Measurements from ENCODE around the gene CAPN7.

The CAPN7 gene

DNA sequence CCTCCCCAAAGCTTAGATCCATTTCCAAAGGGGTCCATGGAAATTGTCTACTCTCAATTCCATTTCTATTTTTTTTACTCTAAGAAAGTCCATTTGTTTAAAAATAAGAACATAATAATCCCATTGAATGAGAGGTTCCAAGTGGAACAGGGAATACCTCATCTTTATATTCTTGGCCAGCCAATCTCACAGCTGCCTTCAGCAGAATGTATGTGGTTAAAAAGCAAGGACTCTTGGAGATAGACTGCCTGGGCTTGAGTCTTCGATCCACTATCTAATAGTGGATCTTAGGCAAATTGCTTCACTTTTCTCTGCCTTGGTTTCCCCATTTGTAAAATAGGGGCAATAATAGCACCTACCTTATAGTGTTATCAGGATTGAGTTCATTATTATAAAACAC is 24.5 kb upstream of the CAPN7 start:
- no peak for TF ChIP-seq TEAD4 (IDR thresholded peaks at IDR 0.05)
- TF ChIP-seq FOXM1 (IDR thresholded peaks at IDR 0.05; ENCODE audit: borderline replicate concordance, low read depth), result no peak
- no peak for TF ChIP-seq NFIC (IDR thresholded peaks at IDR 0.05)
- no peak for TF ChIP-seq RAD21 (IDR thresholded peaks at IDR 0.05; ENCODE audit: low read depth)
- TF ChIP-seq EGR1 (IDR thresholded peaks at IDR 0.05), result no peak
- no peak for TF ChIP-seq TCF12 (IDR thresholded peaks at IDR 0.05; ENCODE audit: low read depth)
- no peak for TF ChIP-seq CEBPB (IDR thresholded peaks at IDR 0.05)
- TF ChIP-seq, protein P1, sequence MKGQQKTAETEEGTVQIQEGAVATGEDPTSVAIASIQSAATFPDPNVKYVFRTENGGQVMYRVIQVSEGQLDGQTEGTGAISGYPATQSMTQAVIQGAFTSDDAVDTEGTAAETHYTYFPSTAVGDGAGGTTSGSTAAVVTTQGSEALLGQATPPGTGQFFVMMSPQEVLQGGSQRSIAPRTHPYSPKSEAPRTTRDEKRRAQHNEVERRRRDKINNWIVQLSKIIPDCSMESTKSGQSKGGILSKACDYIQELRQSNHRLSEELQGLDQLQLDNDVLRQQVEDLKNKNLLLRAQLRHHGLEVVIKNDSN (IDR thresholded peaks at IDR 0.05), result no peak
- TF ChIP-seq EP300 (IDR thresholded peaks at IDR 0.05; ENCODE audit: borderline replicate concordance), result no peak
- TF ChIP-seq REST (IDR thresholded peaks at IDR 0.05; ENCODE audit: low read depth), result no peak

GRCh38 chr3:15181963-15182362 is 24.1 kb upstream of the CAPN7 start:
- TF ChIP-seq REST (IDR thresholded peaks at IDR 0.05; ENCODE audit: low read depth) (no peak), YY1 (IDR thresholded peaks at IDR 0.05; ENCODE audit: low read depth) (no peak), EGR1 (IDR thresholded peaks at IDR 0.05) (no peak), NFIC (IDR thresholded peaks at IDR 0.05) (no peak), CEBPB (IDR thresholded peaks at IDR 0.05) (no peak), TAF1 (IDR thresholded peaks at IDR 0.05; ENCODE audit: low read depth) (no peak), TCF12 (IDR thresholded peaks at IDR 0.05; ENCODE audit: low read depth) (no peak), RAD21 (IDR thresholded peaks at IDR 0.05; ENCODE audit: low read depth) (no peak), EP300 (IDR thresholded peaks at IDR 0.05; ENCODE audit: borderline replicate concordance) (no peak), FOXM1 (IDR thresholded peaks at IDR 0.05; ENCODE audit: borderline replicate concordance, low read depth) (no peak), ZBTB7A (IDR thresholded peaks at IDR 0.05; ENCODE audit: low read depth) (no peak), CREB1 (IDR thresholded peaks at IDR 0.05; ENCODE audit: low read depth) (no peak), TEAD4 (IDR thresholded peaks at IDR 0.05) (no peak)
- TF ChIP-seq, protein P2, sequence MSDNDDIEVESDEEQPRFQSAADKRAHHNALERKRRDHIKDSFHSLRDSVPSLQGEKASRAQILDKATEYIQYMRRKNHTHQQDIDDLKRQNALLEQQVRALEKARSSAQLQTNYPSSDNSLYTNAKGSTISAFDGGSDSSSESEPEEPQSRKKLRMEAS (IDR thresholded peaks at IDR 0.05), result no peak
- TF ChIP-seq, protein P1 (IDR thresholded peaks at IDR 0.05), result no peak

DNA sequence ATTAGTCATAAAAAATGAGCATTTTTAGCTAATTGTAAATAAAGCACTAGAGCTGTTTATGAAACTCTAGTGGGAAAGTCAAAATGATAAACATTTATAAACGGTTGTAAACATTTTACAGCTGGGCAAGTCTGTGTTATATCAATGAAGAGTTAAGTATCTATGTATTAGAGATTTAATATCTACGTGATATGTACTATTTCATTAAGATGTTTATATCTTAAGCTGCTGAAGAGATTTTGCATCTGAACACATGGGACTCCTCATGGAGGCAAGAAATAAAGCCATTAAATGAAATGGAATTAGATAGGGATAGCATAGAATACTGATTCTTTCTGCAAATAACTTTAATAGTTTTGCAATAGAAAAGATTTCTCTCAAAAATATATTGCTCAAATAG is 23.0 kb upstream of the CAPN7 start:
- TF ChIP-seq CEBPB (IDR thresholded peaks at IDR 0.05) (no peak), NFIC (IDR thresholded peaks at IDR 0.05) (no peak), EGR1 (IDR thresholded peaks at IDR 0.05) (no peak), TEAD4 (IDR thresholded peaks at IDR 0.05) (no peak), FOXM1 (IDR thresholded peaks at IDR 0.05; ENCODE audit: borderline replicate concordance, low read depth) (no peak), EP300 (IDR thresholded peaks at IDR 0.05; ENCODE audit: borderline replicate concordance) (no peak), YY1 (IDR thresholded peaks at IDR 0.05; ENCODE audit: low read depth) (no peak), TCF12 (IDR thresholded peaks at IDR 0.05; ENCODE audit: low read depth) (no peak), RAD21 (IDR thresholded peaks at IDR 0.05; ENCODE audit: low read depth) (no peak), ZBTB7A (IDR thresholded peaks at IDR 0.05; ENCODE audit: low read depth) (no peak), TAF1 (IDR thresholded peaks at IDR 0.05; ENCODE audit: low read depth) (no peak), REST (IDR thresholded peaks at IDR 0.05; ENCODE audit: low read depth) (no peak), CREB1 (IDR thresholded peaks at IDR 0.05; ENCODE audit: low read depth) (no peak)
- TF ChIP-seq, protein P1 (IDR thresholded peaks at IDR 0.05), result no peak
- TF ChIP-seq, protein P2 (IDR thresholded peaks at IDR 0.05), result no peak

GRCh38 chr3:15185404-15185803 is 20.6 kb upstream of the CAPN7 start:
- no peak for TF ChIP-seq EGR1 (IDR thresholded peaks at IDR 0.05)
- TF ChIP-seq, protein P2 (IDR thresholded peaks at IDR 0.05), result no peak
- no peak for TF ChIP-seq RAD21 (IDR thresholded peaks at IDR 0.05; ENCODE audit: low read depth)
- TF ChIP-seq TCF12 (IDR thresholded peaks at IDR 0.05; ENCODE audit: low read depth), result no peak
- TF ChIP-seq, protein P1 (IDR thresholded peaks at IDR 0.05), result no peak
- no peak for TF ChIP-seq NFIC (IDR thresholded peaks at IDR 0.05)
- no peak for TF ChIP-seq YY1 (IDR thresholded peaks at IDR 0.05; ENCODE audit: low read depth)
- TF ChIP-seq FOXM1 (IDR thresholded peaks at IDR 0.05; ENCODE audit: borderline replicate concordance, low read depth), result no peak
- TF ChIP-seq CEBPB (IDR thresholded peaks at IDR 0.05), result no peak
- TF ChIP-seq EP300 (IDR thresholded peaks at IDR 0.05; ENCODE audit: borderline replicate concordance), result no peak
- TF ChIP-seq TAF1 (IDR thresholded peaks at IDR 0.05; ENCODE audit: low read depth), result no peak
- TF ChIP-seq REST (IDR thresholded peaks at IDR 0.05; ENCODE audit: low read depth), result no peak

Data from Ishikawa (cell line).